GM12864 (cell line): Measurements from ENCODE around the gene EP300.

Experiments used
- DNase-seq: peaks from one replicate; pipeline ENCODE4 v3.0.0-alpha.2; 2011; ENCODE audit warnings: low read depth
- H3K4me3 ChIP-seq: 2 replicates; pipeline ENCODE4 v1.5.1; 2011; ENCODE audit warnings: mild to moderate bottlenecking, low read depth, low read length, control low read depth
- TF ChIP-seq, protein P1 (sequence below): IDR thresholded peaks from 2 replicates; pipeline ENCODE4 v1.5.1; 2011; ENCODE audit warnings: low read depth, mild to moderate bottlenecking, moderate library complexity, low read length, control low read depth, inconsistent platforms; ENCODE audit errors: missing control alignments

Gene EP300

DNA sequence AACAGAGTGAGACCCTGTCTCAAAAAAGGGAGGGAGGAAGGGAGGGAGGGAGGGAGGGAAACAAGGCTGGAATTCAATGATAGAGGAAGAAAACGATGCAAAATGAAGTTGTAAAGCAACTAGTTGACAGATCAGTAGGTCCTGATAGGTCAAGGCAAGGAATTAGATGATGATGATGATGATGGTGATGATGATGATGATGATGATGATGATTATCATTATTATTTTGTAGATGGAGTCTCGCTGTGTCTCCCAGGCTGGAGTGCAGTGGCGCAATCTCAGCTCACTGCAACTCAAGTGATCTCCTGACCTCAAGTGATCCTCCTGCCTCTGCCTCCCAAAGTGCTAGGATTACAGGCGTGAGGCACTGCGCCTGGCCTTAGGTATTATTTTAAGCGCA is 101.4 kb downstream of the EP300 start:
- DNase-seq = no peak
- TF ChIP-seq, protein P1, sequence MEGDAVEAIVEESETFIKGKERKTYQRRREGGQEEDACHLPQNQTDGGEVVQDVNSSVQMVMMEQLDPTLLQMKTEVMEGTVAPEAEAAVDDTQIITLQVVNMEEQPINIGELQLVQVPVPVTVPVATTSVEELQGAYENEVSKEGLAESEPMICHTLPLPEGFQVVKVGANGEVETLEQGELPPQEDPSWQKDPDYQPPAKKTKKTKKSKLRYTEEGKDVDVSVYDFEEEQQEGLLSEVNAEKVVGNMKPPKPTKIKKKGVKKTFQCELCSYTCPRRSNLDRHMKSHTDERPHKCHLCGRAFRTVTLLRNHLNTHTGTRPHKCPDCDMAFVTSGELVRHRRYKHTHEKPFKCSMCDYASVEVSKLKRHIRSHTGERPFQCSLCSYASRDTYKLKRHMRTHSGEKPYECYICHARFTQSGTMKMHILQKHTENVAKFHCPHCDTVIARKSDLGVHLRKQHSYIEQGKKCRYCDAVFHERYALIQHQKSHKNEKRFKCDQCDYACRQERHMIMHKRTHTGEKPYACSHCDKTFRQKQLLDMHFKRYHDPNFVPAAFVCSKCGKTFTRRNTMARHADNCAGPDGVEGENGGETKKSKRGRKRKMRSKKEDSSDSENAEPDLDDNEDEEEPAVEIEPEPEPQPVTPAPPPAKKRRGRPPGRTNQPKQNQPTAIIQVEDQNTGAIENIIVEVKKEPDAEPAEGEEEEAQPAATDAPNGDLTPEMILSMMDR = no peak
- no peak overlapping the region for H3K4me3 ChIP-seq

DNA sequence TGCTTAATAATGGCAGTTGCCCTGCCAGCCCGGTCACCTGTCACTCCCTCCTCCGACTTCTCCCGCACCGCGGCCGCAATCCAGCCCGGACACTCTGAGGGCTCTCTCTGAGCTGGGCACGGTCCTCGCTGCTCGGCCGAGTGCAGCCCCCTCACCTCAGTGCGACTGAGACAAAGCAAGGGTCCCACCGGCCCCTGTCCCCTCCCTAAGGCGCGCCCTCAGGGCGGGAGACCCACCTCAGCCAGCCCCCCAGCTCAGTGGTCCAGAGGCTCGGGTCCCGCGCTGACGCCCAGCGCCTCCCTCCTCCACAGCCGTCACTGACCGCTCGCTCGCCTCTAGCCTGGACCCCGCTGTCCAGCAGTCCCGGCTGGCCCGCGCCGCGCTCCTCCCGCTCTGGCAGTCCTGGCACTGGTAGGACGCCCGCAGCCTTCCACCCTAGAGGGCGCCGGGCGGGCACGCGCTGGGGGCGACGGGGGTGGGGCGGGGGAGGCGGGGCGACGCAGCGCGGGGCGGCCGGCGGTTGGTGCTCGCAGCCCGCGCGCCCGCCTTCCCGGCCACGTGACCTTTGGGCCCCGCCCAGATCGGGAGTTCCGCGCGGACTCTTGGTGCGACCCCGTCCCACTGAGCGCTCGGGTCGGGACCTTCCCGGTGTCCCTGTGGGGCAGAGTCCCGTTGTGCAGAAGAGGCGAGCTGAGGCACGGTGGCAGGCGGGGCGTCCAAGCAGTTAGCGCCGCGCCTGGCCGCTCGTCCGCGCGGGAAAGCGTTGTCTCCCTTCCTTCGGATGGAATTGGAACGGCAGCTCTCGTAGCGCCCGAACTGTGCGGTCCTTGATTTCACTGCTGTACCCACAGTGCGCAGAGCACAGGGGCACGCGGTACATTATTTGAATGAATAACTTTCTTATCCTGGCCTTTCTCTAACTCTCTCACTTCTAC is 104.9 kb downstream of the EP300 start:
- DNase-seq = no peak
- peak overlapping the region; percentile 65 for H3K4me3 ChIP-seq
- TF ChIP-seq, protein P1 = peak; percentile 15

DNA sequence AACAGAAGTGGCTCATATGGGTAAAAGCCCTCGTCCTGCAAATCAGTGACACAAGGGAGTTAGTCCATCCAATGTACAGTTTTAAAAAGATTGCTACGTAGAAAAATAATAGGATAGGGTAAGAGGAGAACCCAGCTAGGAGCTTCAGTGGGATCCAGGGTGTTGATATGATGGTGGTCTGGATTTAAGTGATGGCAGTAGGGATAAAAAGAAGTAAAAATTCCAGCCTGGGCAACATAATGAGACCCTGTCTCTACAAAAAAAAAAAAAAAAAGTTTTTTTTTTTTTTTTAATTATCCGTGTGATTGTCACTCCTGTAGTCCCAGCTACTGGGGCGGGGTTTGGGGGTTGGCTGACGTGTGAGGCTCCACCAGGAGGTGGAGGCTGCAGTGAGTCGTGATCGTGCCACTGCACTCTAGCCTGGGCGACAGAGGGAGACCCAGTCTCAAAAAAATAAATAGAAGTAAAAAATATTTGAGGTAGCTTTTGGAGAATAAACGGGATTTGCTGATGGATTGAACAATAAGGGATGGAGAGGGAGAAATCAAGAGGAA is 105.7 kb downstream of the EP300 start:
- H3K4me3 ChIP-seq = peak overlapping the region; percentile 65; the same call in 1 of the 2 replicates
- TF ChIP-seq, protein P1 = no peak
- no peak for DNase-seq

DNA sequence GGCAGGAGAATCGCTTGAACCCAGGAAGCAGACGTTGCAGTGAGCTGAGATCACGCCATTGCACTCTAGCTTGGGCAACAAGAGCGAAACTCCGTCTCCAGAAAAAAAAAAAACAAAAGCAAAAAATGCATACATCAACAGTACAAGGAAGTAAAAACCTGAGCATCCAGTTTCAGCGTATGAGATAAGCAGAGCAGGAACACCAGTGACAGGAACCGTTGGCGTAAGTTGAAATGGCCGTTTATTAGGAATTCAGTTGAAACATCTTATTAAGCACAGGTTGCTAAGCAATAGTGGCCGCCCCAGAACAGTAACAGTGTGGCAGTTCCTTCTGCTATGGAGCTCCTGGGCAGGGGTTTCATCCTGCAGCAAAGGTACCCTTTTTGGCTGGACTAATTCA is 108.7 kb downstream of the EP300 start:
- DNase-seq = no peak
- TF ChIP-seq, protein P1 = no peak
- no peak overlapping the region for H3K4me3 ChIP-seq

DNA sequence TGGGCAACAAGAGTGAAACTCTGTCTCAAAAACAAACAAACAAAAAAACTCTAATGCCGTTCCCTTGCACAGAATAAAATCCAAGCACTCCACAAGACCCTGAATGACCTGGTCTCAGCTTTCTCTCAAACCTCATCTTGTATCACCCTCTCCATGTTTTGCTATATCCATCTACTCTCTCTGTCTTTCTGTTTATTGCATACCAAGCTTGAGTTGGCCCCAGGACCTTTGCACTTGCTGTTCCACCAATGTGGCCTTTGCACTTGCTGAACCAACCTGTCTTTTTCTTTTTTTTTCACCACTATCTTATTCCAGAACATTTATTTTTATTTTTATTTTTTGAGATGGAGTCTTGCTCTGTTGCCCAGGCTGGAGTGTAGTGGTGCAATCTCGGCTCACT is 110.7 kb downstream of the EP300 start:
- TF ChIP-seq, protein P1 = no peak
- H3K4me3 ChIP-seq = no peak overlapping the region
- no peak for DNase-seq

DNA sequence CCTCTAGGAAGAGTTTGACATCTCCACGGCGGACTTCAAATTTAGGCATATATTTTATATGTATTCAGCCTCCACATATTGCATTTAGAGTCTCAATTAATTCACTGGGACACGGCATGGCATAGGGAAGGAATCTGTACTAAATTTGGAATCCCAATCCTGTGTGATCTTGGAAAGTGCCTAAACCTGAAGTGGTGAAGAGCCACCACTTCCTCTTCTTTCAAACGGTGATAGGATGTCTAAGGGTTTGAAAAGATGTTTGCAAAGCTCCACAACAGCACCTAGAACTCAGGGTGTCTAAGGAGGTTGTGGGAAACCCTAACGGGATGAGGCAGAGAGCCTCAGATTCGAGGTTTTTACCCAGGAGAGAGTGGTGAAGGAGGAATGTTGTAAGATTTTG is 111.7 kb downstream of the EP300 start:
- no peak overlapping the region for H3K4me3 ChIP-seq
- DNase-seq = no peak

More for the DNA sequence above, 111.7 kb downstream of the EP300 start:
- TF ChIP-seq, protein P1 = no peak
